OCI-LY7 (cell line): ENCODE measurements around the gene PDE11A. TPM values are rescaled to one million over a fixed set of nuclear protein-coding genes. Genes with fewer than 3 reads are reported as not detected.

Experiments
- BruUV-seq: library from RNA; stranded (reverse); fragments of 400-500 nt; replicated peaks from 2 replicates; lab custom pipeline; 2021; lab: Mats Ljungman, UMichigan
- CTCF ChIA-PET: fragments of 300-600 bp; sonication (Branson Sonifier 250); formaldehyde crosslinking; loops from one replicate; lab custom pipeline; 2022; ENCODE audit warnings: antibody characterized with exemption; ENCODE audit not compliant: unreplicated experiment; lab: Charles Lee
- POLR2A ChIA-PET: fragments of 300-600 bp; sonication (Branson Sonifier 250); formaldehyde crosslinking; loops from one replicate; lab custom pipeline; 2022; ENCODE audit warnings: antibody characterized with exemption; lab: Charles Lee
- DNase-seq: peaks from one replicate; pipeline ENCODE4 v3.0.0-alpha.2; 2015; ENCODE audit warnings: low spot score
- H2AFZ ChIP-seq: fragments of 200-600 bp; sonication (generic), shearing (Covaris generic); 2 replicates; pipeline ENCODE4 v1.6.1; 2014; ENCODE audit warnings: mild to moderate bottlenecking, antibody characterized with exemption, low read length, moderate library complexity
- H3K27ac ChIP-seq: fragments of 200-600 bp; sonication (generic); 2 replicates; pipeline ENCODE4 v1.5.1; 2014; ENCODE audit warnings: mixed run types, low read depth, mild to moderate bottlenecking, moderate library complexity, low read length, inconsistent platforms; ENCODE audit not compliant: poor library complexity, severe bottlenecking
- H3K36me3 ChIP-seq: fragments of 200-600 bp; sonication (generic); 2 replicates; pipeline ENCODE4 v1.6.1; 2014; ENCODE audit warnings: mild to moderate bottlenecking, antibody characterized with exemption, low read length, moderate library complexity, mixed read lengths; ENCODE audit not compliant: insufficient read depth
- H3K4me1 ChIP-seq: fragments of 200-600 bp; sonication (generic); 2 replicates; pipeline ENCODE4 v1.5.1; 2014; ENCODE audit warnings: mild to moderate bottlenecking, low read length; ENCODE audit not compliant: insufficient read depth, poor library complexity, severe bottlenecking
- H3K4me2 ChIP-seq: fragments of 200-600 bp; sonication (generic); 2 replicates; pipeline ENCODE4 v1.6.1; 2014; ENCODE audit warnings: mild to moderate bottlenecking, low read length
- H3K4me3 ChIP-seq: fragments of 200-600 bp; sonication (generic); 2 replicates; pipeline ENCODE4 v1.5.1; 2014; ENCODE audit warnings: mild to moderate bottlenecking, low read depth, low read length; ENCODE audit not compliant: poor library complexity, severe bottlenecking
- H3K79me2 ChIP-seq: fragments of 200-600 bp; sonication (generic); 2 replicates; pipeline ENCODE4 v1.6.1; 2016; ENCODE audit warnings: low read depth, mild to moderate bottlenecking, low read length, moderate library complexity, mixed read lengths; ENCODE audit not compliant: insufficient read depth
- H3K9me2 ChIP-seq: fragments of 200-600 bp; sonication (generic); 2 replicates; pipeline ENCODE4 v1.6.1; 2016; ENCODE audit warnings: mild to moderate bottlenecking, low read length, mixed read lengths; ENCODE audit not compliant: insufficient read depth
- H3K9me3 ChIP-seq: fragments of 200-600 bp; sonication (generic); 2 replicates; pipeline ENCODE4 v1.6.1; 2014; ENCODE audit warnings: mild to moderate bottlenecking, mixed run types, low read length, mixed read lengths
- H4K20me1 ChIP-seq: fragments of 200-600 bp; sonication (generic); 2 replicates; pipeline ENCODE4 v1.6.1; 2014; ENCODE audit warnings: mild to moderate bottlenecking, antibody characterized with exemption, low read length, moderate library complexity, mixed read lengths; ENCODE audit not compliant: insufficient read depth
- EZH2phosphoT487 ChIP-seq: fragments of 200-600 bp; sonication (generic); IDR thresholded peaks from 2 replicates; pipeline ENCODE4 v1.6.1; 2018; ENCODE audit warnings: low read depth, borderline replicate concordance, mild to moderate bottlenecking, mixed run types, antibody characterized with exemption, low read length, moderate library complexity, mixed read lengths
- intact Hi-C: fragments of 100-400 bp; cut with micrococcal nuclease; formaldehyde crosslinking; loops from one replicate; pipeline ENCODE4 v1.10.0; 2022; ENCODE audit not compliant: unreplicated experiment
- total RNA-seq, 2 experiments: library from RNA; depleted of rRNA in 1 of 2; stranded (reverse); fragments of >200 nt in 1 of 2; shearing (Covaris generic) in 1 of 2; gene quantifications; 2 replicates each; pipeline ENCODE4 v1.2.3, GENCODE V29; 2014 to 2022
- TF ChIP-seq, protein P1 (sequence below): fragments of 200-600 bp; sonication (generic); conservative IDR thresholded peaks from 2 replicates; pipeline ENCODE4 v1.5.1; 2014; ENCODE audit warnings: mild to moderate bottlenecking, antibody characterized with exemption, low read length, moderate library complexity, mixed read lengths

PDE11A gene
- total RNA-seq, 2 experiments from 2014 or later, result 0.03 TPM; not detected in 1

GRCh38 chr2:177735318-177735803 is 337.2 kb downstream of the PDE11A start:
- no peaks in the 10 kb centered on the region for H3K9me2 ChIP-seq
- H3K27ac ChIP-seq, result no peak overlapping the region
- no peaks in the 10 kb centered on the region for H3K4me1 ChIP-seq
- DNase-seq, result no peak
- H4K20me1 ChIP-seq, result no peaks in the 10 kb centered on the region
- H3K9me3 ChIP-seq, result no peaks in the 10 kb centered on the region
- H3K79me2 ChIP-seq, result no peaks in the 10 kb centered on the region
- BruUV-seq, result no TSS peak
- ChIA-PET CTCF (no interaction called here), POLR2A (no interaction called here)
- intact Hi-C loops, result no loop called here
- no peak overlapping the region for H3K4me3 ChIP-seq
- H3K36me3 ChIP-seq, result no peaks in the 10 kb centered on the region
- H2AFZ ChIP-seq, result no peak overlapping the region
- no peak overlapping the region for H3K4me2 ChIP-seq
- no peak for TF ChIP-seq EZH2phosphoT487
- TF ChIP-seq, protein P1, sequence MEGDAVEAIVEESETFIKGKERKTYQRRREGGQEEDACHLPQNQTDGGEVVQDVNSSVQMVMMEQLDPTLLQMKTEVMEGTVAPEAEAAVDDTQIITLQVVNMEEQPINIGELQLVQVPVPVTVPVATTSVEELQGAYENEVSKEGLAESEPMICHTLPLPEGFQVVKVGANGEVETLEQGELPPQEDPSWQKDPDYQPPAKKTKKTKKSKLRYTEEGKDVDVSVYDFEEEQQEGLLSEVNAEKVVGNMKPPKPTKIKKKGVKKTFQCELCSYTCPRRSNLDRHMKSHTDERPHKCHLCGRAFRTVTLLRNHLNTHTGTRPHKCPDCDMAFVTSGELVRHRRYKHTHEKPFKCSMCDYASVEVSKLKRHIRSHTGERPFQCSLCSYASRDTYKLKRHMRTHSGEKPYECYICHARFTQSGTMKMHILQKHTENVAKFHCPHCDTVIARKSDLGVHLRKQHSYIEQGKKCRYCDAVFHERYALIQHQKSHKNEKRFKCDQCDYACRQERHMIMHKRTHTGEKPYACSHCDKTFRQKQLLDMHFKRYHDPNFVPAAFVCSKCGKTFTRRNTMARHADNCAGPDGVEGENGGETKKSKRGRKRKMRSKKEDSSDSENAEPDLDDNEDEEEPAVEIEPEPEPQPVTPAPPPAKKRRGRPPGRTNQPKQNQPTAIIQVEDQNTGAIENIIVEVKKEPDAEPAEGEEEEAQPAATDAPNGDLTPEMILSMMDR, result no peak

GRCh38 chr2:177733322-177733855 is 339.2 kb downstream of the PDE11A start:
- BruUV-seq, result no TSS peak
- ChIA-PET POLR2A (no interaction called here), CTCF (no interaction called here)
- no peaks in the 10 kb centered on the region for H3K36me3 ChIP-seq
- H3K27ac ChIP-seq, result no peak overlapping the region
- H3K9me3 ChIP-seq, result no peaks in the 10 kb centered on the region
- no peaks in the 10 kb centered on the region for H3K4me1 ChIP-seq
- no peak overlapping the region for H2AFZ ChIP-seq
- no peaks in the 10 kb centered on the region for H3K9me2 ChIP-seq
- no peak overlapping the region for H3K4me3 ChIP-seq
- no peak for DNase-seq
- no peaks in the 10 kb centered on the region for H4K20me1 ChIP-seq
- no peak for TF ChIP-seq EZH2phosphoT487
- TF ChIP-seq, protein P1, result no peak
- intact Hi-C loops, result no loop called here
- no peak overlapping the region for H3K4me2 ChIP-seq
- no peaks in the 10 kb centered on the region for H3K79me2 ChIP-seq

GRCh38 chr2:177731384-177731783 is 341.2 kb downstream of the PDE11A start:
- H2AFZ ChIP-seq, result no peak overlapping the region
- H3K9me3 ChIP-seq, result no peaks in the 10 kb centered on the region
- no peaks in the 10 kb centered on the region for H3K9me2 ChIP-seq
- no peaks in the 10 kb centered on the region for H4K20me1 ChIP-seq
- intact Hi-C loops, result no loop called here
- TF ChIP-seq EZH2phosphoT487, result no peak
- TF ChIP-seq, protein P1, result no peak
- no peak overlapping the region for H3K4me3 ChIP-seq
- no peaks in the 10 kb centered on the region for H3K79me2 ChIP-seq
- no peak overlapping the region for H3K27ac ChIP-seq
- BruUV-seq, result no TSS peak
- DNase-seq, result no peak
- H3K36me3 ChIP-seq, result no peaks in the 10 kb centered on the region
- CTCF ChIA-PET, result no interaction called here
- no peak overlapping the region for H3K4me2 ChIP-seq
- no peaks in the 10 kb centered on the region for H3K4me1 ChIP-seq
- POLR2A ChIA-PET, result no interaction called here
